ENCODE results near the gene INTS6L. TPM values are rescaled to one million over a fixed set of nuclear protein-coding genes. Genes with fewer than 3 reads are reported as not detected.
A peak's percentile ranks its signal among the peaks of the same experiment; 100 is the strongest.

The INTS6L gene
- total RNA-seq, 1 donor from 2014 or later, result 31.7 TPM

- no peak for TF ChIP-seq CTCF (IDR thresholded peaks at IDR 0.05; ENCODE audit: unreplicated experiment)
- DNase-seq (ENCODE audit: low spot score in 2 of 2, unreplicated experiment in 2 of 2), result no peak
- Mint-ChIP-seq H3K27me3 (ENCODE audit: low read depth) (no peaks in the 10 kb centered on the region), H3K9me3 (peaks cover 11% of the 10 kb centered on the region), H3K4me3 (no peak overlapping the region), H3K36me3 (no peaks in the 10 kb centered on the region), H3K4me1 (peaks cover 30% of the 10 kb centered on the region), H3K27ac (no peak overlapping the region)
Measured at GRCh38 chrX:135528254-135528653, 7.8 kb downstream of the INTS6L start.

- peaks cover 30% of the 10 kb centered on the region for H3K4me1 Mint-ChIP-seq
- no peaks in the 10 kb centered on the region for H3K36me3 Mint-ChIP-seq
- DNase-seq (ENCODE audit: low spot score in 2 of 2, unreplicated experiment in 2 of 2), result no peak
- no peak overlapping the region for H3K27ac Mint-ChIP-seq
- H3K4me3 Mint-ChIP-seq, result no peak overlapping the region
- no peak for TF ChIP-seq CTCF (IDR thresholded peaks at IDR 0.05; ENCODE audit: unreplicated experiment)
- peaks cover 13% of the 10 kb centered on the region for H3K9me3 Mint-ChIP-seq
- H3K27me3 Mint-ChIP-seq (ENCODE audit: low read depth), result no peaks in the 10 kb centered on the region
Measured at GRCh38 chrX:135528756-135529155, 8.3 kb downstream of the INTS6L start.

- H3K4me1 Mint-ChIP-seq, result peaks cover 24% of the 10 kb centered on the region
- TF ChIP-seq CTCF (IDR thresholded peaks at IDR 0.05; ENCODE audit: unreplicated experiment), result no peak
- H3K27ac Mint-ChIP-seq, result no peak overlapping the region
- peaks cover 15% of the 10 kb centered on the region for H3K9me3 Mint-ChIP-seq
- DNase-seq (ENCODE audit: low spot score in 2 of 2, unreplicated experiment in 2 of 2), result no peak
- no peaks in the 10 kb centered on the region for H3K36me3 Mint-ChIP-seq
- H3K27me3 Mint-ChIP-seq (ENCODE audit: low read depth), result no peaks in the 10 kb centered on the region
- H3K4me3 Mint-ChIP-seq, result no peak overlapping the region
Measured at GRCh38 chrX:135530097-135530496, 9.6 kb downstream of the INTS6L start.

GRCh38 chrX:135531813-135532212, 11.4 kb downstream of the INTS6L start:
- Mint-ChIP-seq H3K27me3 (ENCODE audit: low read depth) (no peaks in the 10 kb centered on the region), H3K27ac (peak overlapping the region; percentile 1), H3K36me3 (no peaks in the 10 kb centered on the region), H3K4me1 (peaks cover 34% of the 10 kb centered on the region), H3K9me3 (peaks cover 9% of the 10 kb centered on the region), H3K4me3 (no peak overlapping the region)
- DNase-seq (ENCODE audit: low spot score in 2 of 2, unreplicated experiment in 2 of 2), result no peak
- no peak for TF ChIP-seq CTCF (IDR thresholded peaks at IDR 0.05; ENCODE audit: unreplicated experiment)

GRCh38 chrX:135535077-135535940, 14.8 kb downstream of the INTS6L start:
- Mint-ChIP-seq H3K36me3 (peaks cover 3% of the 10 kb centered on the region), H3K9me3 (peaks cover 25% of the 10 kb centered on the region), H3K27me3 (ENCODE audit: low read depth) (no peaks in the 10 kb centered on the region), H3K4me3 (no peak overlapping the region), H3K4me1 (peaks cover 27% of the 10 kb centered on the region), H3K27ac (peak overlapping the region; percentile 5)
- no peak for DNase-seq (ENCODE audit: low spot score in 2 of 2, unreplicated experiment in 2 of 2)
- no peak for TF ChIP-seq CTCF (IDR thresholded peaks at IDR 0.05; ENCODE audit: unreplicated experiment)

Data from mesothelial cell of epicardium (in vitro differentiated cells).